ENCODE results near the gene MSANTD7. TPM values are rescaled to one million over a fixed set of nuclear protein-coding genes. Genes with fewer than 3 reads are reported as not detected.

Gene MSANTD7
- total and polyA plus RNA-seq, 12 donors, result 1.6 to 6.1 (median 5.4) TPM

GRCh38 chr10:14826076-14826829 is 11.9 kb upstream of the MSANTD7 start:
- Histone ChIP-seq H3K27me3 (no peaks in the 10 kb centered on the region), H3K4me1 (peaks cover 0 to 8% (median 0%) of the 10 kb centered on the region in 9 donors), H3K4me3 (no peak overlapping the region), H3K9me3 (no peaks in the 10 kb centered on the region), H3K27ac (peak overlapping the region in 1 of 10 donors; percentile 13), H3K36me3 (no peaks in the 10 kb centered on the region)
- no peak for TF ChIP-seq CTCF (IDR thresholded peaks at IDR 0.05)
- DNase-seq (no peak), ATAC-seq (no peak)
- intact Hi-C loops (cut with DNase I), result loop anchor here in 8 of 10 donors (5.0 to 10.0 kb wide), 8 partner anchors 221 to 1041 kb away; no protein-coding TSS in a partner anchor
- WGBS, 2 donors, result 69 to 78% methylated on average over 1 of the region's 1 CpG

GRCh38 chr10:14833106-14833505 is 5.0 kb upstream of the MSANTD7 start:
- ATAC-seq (no peak), DNase-seq (no peak)
- H3K4me1 ChIP-seq, result peaks cover 0 to 14% (median 11%) of the 10 kb centered on the region in 9 donors
- intact Hi-C loops (cut with DNase I), result loop anchor here in 1 of 10 donors (10.0 kb wide), 1 partner anchor 262 kb away; the partner anchor contains the start of gene RPP38
- no peaks in the 10 kb centered on the region for H3K9me3 ChIP-seq
- H3K4me3 ChIP-seq, result no peak overlapping the region
- H3K36me3 ChIP-seq, result peaks cover 0 to 13% (median 0%) of the 10 kb centered on the region in 9 donors
- no peak overlapping the region for H3K27ac ChIP-seq
- TF ChIP-seq CTCF (IDR thresholded peaks at IDR 0.05), result no peak
- WGBS, 2 donors, result 73 to 82% methylated on average over 3 of the region's 3 CpGs
- H3K27me3 ChIP-seq, result no peaks in the 10 kb centered on the region

GRCh38 chr10:14836208-14836607 is 1.9 kb upstream of the MSANTD7 start:
- H3K9me3 ChIP-seq, result no peaks in the 10 kb centered on the region
- peaks cover 0 to 28% (median 24%) of the 10 kb centered on the region in 9 donors for H3K4me1 ChIP-seq
- TF ChIP-seq CTCF (IDR thresholded peaks at IDR 0.05), result no peak
- DNase-seq (no peak), ATAC-seq (no peak)
- H3K4me3 ChIP-seq, result no peak overlapping the region
- peak overlapping the region in 6 of 10 donors; percentile 93 to 99 (median 97) for H3K27ac ChIP-seq
- peaks cover 0 to 26% (median 4%) of the 10 kb centered on the region in 9 donors for H3K36me3 ChIP-seq
- WGBS, 2 donors, result 96 to 97% methylated on average over 2 of the region's 2 CpGs
- intact Hi-C loops (cut with DNase I), result loop anchor here in 7 of 10 donors (5.0 to 10.0 kb wide), 3 partner anchors 41 to 259 kb away; partner anchors contain the start of genes SUV39H2 (in 7 of the 7) and RPP38 (in 1 of the 7)
- no peaks in the 10 kb centered on the region for H3K27me3 ChIP-seq

GRCh38 chr10:14837003-14837756 is 926 bp upstream of the MSANTD7 start:
- 17 to 21% methylated on average over 14 of the region's 14 CpGs for WGBS, 2 donors
- Histone ChIP-seq H3K27ac (peak overlapping the region; percentile 90 to 99 (median 96)), H3K4me3 (peak overlapping the region; percentile 54 to 99 (median 92)), H3K27me3 (no peaks in the 10 kb centered on the region), H3K4me1 (peaks cover 0 to 28% (median 24%) of the 10 kb centered on the region in 9 donors), H3K9me3 (no peaks in the 10 kb centered on the region), H3K36me3 (peaks cover 0 to 35% (median 9%) of the 10 kb centered on the region in 9 donors)
- TF ChIP-seq CTCF (IDR thresholded peaks at IDR 0.05), result no peak
- no peak for DNase-seq
- ATAC-seq, result no peak
- intact Hi-C loops (cut with DNase I), result loop anchor here in 7 of 10 donors (5.0 to 10.0 kb wide), 3 partner anchors 40 to 258 kb away; partner anchors contain the start of genes SUV39H2 (in 7 of the 7) and RPP38 (in 1 of the 7)

All from heart right ventricle (tissue), 16 donors.